ENCODE measurements around the gene PCDHGB3.
"Not testable (repeated sequence)": the region's sequence is repeated elsewhere in the genome, so short reads cannot be mapped to it uniquely, and the experiment has no call there.

Gene PCDHGB3

DNA sequence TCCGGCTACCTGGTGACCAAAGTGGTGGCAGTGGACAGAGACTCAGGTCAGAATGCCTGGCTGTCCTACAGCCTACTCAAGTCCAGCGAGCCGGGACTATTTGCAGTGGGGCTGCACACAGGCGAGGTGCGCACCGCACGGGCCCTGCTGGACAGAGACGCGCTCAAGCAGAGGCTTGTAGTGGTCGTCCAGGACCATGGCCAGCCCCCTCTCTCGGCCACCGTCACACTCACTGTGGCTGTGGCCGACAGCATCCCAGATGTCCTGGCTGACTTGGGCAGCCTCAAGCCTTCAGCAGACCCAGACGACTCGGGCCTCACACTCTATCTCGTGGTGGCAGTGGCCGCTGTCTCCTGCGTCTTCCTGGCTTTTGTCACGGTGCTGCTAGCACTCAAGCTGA, 13.1 kb upstream of the PCDHGB3 start:
- no peak for DNase-seq (ENCODE audit: low read depth in 2 of 2)

DNA sequence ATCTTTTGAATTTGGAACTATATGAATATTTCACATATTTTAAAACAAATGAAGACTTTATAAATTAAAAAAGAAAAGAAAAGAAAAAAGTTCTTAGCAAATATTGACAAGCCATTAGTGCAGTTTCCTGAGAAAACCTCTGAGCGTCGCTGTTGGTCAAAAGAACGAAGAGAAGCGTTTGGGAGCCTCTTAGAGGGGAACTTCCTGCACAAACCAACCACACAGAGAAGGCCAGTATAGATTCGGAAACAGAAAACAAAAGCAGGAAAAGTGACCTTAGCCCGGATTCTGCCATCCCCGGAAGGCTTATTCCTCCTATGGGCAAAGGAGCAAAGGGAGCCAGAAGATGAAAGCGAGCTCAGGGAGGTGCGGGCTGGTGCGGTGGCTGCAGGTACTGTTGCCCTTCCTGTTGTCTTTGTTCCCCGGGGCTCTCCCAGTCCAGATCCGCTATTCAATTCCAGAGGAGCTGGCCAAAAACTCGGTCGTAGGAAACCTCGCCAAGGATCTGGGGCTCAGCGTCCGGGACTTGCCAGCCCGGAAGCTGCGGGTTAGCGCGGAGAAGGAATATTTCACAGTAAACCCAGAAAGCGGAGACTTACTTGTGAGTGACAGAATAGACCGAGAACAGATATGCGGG, 10.1 kb upstream of the PCDHGB3 start, which contains the start of gene PCDHGB2:
Gene PCDHGB2 (plus strand): TSS at position 205 of the 637 bp plus-strand sequence. CDS start 142 bp downstream, at position 347.
- DNase-seq (ENCODE audit: low read depth in 2 of 2): no peak

DNA sequence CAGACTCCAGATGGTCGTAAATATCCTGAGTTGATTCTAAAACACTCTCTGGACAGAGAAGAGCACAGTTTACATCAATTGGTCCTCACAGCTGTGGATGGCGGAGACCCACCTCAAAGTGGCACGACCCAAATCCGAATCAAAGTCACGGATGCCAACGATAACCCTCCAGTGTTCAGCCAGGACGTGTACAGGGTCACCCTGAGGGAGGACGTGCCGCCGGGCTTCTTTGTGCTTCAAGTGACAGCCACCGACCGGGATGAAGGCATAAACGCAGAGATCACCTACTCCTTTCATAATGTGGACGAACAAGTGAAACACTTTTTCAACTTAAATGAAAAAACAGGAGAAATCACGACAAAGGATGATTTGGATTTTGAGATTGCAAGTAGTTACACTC, 9.4 kb upstream of the PCDHGB3 start:
- no peak for DNase-seq (ENCODE audit: low read depth in 2 of 2)

DNA sequence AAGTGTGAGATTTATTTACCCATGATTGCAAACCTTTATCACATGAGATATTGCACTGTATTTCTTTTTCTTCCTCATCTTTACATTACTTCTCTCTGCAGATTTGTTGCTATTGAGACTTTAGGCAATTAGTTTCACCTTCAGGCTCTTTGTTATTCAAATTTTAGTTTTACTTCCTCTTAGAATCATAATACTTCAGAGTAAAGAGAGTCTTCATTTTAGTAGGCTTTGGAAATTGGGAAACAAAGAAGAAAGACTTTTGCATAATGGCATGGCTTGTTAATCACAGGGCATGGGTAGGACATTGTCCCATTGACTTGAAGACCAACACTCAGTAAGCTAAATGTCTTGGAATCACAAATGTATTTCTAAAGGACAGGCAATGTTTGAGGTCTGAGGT, 7.3 kb upstream of the PCDHGB3 start:
- no peak for DNase-seq (ENCODE audit: low read depth in 2 of 2)

DNA sequence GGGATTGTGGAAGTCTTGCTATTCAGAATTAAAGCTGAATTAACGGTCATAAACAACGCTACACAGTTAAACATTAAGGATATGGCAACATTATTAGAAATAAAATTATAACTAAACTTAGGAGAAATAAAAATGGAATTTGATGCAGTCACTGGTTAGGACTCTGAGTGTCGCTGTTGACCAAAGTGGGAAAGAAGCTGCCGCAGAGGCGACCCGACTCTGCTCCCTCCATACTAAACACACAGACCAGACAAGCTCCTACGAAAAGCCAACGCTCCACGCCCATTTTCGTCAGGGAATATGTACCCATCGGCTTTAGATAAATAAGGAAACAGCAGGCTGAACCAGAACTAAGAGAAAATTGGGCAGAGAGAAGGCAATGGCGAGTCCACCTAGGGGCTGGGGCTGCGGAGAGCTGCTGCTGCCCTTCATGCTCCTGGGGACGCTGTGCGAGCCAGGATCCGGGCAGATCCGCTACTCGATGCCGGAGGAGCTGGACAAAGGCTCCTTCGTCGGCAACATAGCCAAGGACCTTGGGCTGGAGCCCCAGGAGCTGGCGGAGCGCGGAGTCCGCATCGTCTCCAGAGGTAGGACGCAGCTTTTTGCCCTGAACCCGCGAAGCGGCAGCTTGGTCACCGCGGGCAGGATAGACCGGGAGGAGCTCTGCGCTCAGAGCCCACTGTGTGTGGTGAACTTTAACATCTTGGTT, 5.9 kb upstream of the PCDHGB3 start, which contains the start of gene PCDHGA5:
Gene PCDHGA5 (plus strand): TSS at position 211 of the 709 bp plus-strand sequence. CDS start 169 bp downstream, at position 380.
- DNase-seq (ENCODE audit: low read depth in 2 of 2): no peak

DNA sequence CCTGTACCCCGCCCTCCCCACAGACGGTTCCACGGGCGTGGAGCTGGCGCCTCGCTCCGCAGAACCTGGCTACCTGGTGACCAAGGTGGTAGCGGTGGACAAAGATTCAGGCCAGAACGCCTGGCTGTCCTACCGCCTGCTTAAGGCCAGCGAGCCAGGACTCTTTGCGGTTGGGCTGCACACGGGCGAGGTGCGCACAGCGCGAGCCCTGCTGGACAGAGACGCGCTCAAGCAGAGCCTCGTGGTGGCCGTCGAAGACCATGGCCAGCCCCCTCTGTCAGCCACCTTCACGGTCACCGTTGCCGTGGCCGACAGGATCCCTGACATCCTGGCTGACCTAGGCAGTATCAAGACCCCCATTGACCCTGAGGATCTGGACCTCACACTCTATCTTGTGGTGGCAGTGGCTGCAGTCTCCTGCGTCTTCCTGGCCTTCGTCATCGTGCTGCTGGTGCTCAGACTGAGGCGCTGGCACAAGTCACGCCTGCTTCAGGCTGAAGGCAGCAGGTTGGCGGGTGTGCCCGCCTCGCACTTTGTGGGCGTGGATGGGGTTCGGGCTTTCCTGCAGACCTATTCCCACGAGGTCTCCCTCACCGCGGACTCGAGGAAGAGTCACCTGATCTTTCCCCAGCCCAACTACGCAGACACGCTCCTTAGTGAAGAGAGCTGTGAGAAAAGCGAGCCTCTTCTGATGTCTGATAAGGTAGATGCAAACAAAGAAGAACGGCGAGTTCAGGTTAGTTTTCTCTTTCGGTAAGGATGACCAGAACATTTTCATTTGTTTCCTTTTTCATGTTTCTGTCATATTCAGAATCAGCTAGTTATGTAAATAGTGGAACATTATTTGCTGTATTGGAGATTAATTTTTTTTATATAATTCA, 3.8 kb upstream of the PCDHGB3 start:
- DNase-seq (ENCODE audit: low read depth in 2 of 2): no peak

DNA sequence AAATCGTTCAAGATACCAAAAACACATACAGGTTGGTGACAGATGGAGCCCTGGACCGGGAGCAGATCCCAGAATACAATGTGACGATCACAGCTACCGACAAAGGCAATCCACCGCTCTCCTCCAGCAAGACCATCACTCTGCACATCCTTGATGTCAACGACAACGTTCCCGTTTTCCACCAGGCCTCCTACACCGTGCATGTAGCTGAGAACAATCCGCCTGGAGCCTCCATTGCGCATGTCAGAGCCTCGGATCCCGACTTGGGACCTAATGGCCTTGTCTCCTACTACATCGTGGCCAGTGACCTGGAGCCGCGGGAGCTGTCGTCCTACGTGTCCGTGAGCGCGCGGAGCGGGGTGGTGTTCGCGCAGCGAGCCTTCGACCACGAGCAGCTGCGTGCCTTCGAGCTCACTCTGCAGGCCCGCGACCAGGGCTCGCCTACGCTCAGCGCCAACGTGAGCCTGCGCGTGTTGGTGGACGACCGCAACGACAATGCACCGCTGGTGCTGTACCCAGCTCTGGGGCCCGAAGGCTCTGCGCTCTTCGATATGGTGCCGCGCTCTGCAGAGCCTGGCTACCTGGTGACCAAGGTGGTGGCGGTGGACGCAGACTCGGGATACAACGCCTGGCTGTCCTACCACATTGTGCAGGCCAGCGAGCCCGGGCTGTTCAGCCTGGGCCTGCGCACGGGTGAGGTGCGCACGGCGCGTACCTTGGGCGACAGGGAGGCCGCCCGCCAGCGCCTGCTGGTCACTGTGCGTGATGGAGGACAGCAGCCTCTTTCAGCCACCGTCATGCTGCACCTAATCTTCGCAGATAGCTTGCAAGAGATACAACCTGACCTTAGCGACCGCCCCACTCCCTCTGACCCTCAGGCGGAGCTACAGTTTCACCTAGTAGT, 1.8 kb downstream of the PCDHGB3 start:
- no peak for DNase-seq (ENCODE audit: low read depth in 2 of 2)

DNA sequence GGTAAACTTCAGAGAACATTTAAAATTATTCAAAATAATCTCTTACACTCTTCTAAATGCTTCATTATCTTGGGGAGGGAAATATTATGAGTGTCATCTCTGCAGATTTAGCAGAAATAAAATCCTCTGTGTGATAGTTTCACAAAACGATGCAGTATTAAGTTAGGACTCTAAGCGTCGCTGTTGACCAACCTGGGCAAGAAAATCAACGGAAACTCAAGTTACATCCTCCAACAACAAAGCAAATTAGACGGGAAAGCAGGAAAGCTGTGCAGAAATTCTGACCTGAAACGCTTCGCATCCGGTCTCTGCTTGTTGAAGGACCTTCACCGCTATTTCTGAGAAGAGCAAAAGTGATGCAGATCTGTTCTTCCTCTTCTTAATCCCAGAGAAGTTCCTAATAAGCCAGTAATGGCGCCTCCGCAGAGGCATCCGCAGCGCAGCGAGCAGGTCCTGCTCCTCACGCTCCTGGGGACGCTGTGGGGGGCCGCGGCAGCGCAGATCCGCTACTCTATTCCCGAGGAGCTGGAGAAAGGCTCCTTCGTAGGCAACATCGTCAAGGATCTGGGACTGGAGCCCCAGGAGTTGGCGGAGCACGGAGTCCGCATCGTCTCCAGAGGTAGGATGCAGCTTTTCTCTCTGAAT, 3.8 kb downstream of the PCDHGB3 start, which contains the start of gene PCDHGA6:
Gene PCDHGA6 (plus strand): TSS at position 219 of the 645 bp plus-strand sequence. CDS start 193 bp downstream, at position 412.
- no peak for DNase-seq (ENCODE audit: low read depth in 2 of 2)

DNA sequence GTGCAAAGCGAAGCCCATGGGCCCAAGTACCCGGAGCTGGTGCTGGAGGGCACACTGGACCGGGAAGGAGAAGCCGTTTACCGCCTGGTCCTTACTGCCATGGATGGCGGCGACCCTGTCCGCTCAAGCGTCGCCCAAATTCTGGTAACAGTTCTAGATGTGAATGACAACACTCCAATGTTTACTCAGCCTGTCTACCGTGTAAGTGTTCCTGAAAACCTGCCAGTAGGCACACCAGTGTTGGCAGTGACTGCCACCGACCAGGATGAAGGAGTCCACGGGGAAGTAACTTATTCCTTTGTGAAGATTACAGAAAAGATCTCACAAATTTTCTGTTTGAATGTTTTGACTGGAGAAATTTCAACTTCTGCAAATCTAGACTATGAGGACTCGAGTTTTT, 4.6 kb downstream of the PCDHGB3 start:
- no peak for DNase-seq (ENCODE audit: low read depth in 2 of 2)

DNA sequence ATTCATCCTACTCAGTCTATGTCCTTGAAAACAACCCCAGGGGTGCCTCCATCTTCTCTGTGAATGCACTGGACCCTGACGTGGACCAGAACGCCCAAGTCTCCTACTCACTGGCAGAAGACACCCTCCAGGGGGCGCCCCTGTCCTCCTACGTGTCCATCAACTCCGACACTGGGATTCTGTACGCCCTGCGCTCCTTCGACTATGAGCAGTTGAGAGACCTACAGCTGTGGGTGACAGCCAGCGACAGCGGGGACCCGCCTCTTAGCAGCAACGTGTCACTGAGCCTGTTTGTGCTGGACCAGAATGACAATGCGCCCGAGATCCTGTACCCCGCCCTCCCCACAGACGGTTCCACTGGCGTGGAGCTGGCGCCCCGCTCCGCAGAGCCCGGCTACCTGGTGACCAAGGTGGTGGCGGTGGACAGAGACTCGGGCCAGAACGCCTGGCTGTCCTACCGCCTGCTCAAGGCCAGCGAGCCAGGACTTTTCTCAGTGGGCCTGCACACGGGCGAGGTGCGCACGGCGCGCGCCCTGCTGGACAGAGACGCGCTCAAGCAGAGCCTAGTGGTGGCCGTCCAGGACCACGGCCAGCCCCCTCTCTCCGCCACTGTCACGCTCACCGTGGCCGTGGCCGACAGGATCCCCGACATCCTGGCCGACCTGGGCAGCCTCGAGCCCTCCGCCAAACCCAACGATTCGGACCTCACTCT, 5.6 kb downstream of the PCDHGB3 start:
- not testable (repeated sequence) for DNase-seq (ENCODE audit: low read depth in 2 of 2)

DNA sequence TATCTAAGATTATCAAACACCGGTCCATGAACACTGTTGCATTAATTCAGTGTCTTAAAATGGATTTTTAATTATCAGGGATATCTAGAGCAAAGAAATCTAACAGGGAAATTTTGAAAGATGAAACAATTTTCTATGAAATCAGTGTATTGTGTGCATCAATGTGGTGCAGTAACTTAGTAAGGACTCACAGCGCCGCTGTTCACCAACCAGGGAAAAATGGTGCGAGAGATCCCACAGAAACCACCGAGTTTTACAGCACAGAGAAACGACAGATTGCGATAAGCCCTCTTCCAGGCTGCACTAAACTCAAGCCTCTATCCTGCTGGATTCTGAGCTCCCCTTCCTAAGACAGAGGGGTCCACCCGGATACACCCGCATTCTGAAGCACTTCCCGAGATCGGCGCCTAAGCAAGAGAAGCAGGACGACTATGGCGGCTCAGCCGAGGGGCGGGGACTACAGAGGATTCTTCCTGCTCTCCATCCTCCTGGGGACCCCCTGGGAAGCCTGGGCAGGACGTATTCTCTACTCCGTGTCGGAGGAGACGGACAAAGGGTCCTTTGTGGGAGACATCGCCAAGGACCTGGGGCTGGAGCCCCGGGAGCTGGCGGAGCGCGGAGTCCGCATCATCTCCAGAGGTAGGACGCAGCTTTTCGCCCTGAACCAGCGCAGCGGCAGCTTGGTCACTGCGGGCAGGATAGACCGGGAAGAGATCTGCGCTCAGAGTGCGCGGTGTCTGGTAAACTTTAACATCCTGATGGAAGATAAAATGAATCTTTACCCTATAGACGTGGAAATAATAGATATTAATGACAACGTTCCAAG, 12.6 kb downstream of the PCDHGB3 start, which contains the start of gene PCDHGA7:
Gene PCDHGA7 (plus strand): TSS at position 274 of the 826 bp plus-strand sequence. CDS start 158 bp downstream, at position 432.
- DNase-seq (ENCODE audit: low read depth in 2 of 2): no peak

DNA sequence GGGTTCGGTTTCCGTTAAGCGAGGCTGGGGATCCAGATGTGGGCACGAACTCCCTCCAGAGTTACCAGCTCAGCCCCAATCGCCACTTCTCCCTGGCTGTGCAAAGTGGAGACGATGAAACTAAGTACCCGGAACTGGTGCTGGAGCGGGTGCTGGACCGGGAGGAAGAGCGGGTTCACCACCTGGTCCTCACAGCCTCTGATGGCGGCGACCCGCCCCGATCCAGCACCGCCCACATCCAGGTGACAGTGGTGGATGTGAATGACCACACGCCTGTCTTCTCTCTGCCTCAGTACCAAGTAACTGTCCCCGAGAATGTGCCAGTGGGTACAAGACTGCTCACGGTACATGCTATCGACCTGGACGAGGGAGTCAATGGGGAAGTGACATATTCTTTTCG, 13.3 kb downstream of the PCDHGB3 start:
- DNase-seq (ENCODE audit: low read depth in 2 of 2): no peak

DNA sequence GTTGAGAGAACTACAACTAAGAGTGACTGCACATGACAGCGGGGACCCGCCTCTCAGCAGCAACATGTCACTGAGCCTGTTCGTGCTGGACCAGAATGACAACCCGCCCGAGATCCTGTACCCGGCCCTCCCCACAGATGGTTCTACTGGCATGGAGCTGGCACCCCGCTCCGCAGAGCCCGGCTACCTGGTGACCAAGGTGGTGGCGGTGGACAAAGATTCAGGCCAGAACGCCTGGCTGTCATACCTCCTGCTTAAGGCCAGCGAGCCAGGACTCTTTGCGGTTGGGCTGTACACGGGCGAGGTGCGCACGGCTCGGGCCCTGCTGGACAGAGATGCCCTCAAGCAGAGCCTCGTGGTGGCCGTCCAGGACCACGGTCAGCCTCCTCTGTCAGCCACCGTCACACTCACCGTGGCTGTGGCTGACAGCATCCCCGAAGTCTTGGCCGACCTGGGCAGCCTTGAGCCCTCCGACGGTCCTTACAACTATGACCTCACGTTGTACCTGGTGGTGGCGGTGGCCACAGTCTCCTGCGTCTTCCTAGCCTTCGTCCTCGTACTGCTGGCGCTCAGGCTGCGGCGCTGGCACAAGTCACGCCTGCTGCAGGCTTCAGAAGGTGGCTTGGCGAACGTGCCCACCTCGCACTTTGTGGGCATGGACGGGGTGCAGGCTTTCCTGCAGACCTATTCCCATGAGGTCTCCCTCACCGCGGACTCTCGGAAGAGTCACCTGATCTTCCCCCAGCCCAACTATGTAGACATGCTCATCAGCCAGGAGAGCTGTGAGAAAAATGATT, 14.6 kb downstream of the PCDHGB3 start:
- DNase-seq (ENCODE audit: low read depth in 2 of 2): no peak

DNA sequence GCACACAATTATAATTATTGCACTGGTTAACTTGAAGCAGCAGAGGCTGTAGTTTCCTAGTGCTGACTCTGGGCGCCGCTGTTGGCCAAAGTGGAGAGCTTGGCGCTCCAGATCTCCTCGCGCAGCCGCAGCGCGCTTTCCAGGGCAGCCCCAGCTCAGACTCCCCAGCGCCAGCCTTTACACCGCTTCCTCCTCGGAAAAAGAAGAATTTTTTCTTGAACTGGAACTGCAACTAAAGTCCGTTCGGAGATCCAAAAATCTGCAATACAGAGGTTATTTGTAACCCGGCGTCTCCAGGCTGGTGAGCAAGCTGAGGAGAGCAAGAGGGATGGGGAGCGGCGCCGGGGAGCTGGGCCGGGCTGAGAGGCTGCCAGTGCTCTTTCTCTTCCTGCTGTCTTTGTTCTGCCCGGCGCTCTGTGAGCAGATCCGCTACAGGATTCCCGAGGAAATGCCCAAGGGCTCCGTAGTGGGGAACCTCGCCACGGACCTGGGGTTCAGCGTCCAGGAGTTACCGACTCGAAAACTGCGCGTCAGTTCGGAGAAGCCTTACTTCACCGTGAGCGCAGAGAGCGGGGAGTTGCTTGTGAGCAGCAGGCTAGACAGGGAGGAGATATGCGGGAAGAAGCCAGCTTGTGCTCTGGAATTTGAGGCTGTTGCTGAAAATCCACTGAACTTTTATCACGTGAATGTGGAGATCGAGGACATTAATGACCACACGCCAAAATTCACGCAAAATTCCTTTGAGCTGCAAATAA, 17.7 kb downstream of the PCDHGB3 start, which contains the start of gene PCDHGB4:
Gene PCDHGB4 (plus strand): TSS at position 142 of the 755 bp plus-strand sequence. CDS start 187 bp downstream, at position 329.
- DNase-seq (ENCODE audit: low read depth in 2 of 2): not testable (repeated sequence)

DNA sequence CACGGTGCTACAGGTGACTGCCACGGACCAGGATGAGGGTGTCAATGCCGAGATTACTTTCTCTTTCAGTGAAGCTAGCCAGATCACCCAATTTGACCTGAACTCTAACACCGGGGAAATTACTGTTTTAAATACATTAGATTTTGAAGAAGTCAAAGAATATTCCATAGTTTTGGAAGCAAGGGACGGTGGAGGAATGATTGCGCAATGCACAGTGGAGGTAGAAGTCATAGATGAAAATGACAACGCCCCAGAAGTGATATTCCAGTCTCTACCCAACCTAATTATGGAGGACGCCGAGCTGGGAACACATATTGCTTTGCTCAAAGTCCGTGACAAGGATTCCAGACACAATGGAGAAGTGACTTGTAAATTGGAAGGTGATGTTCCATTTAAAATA, 18.6 kb downstream of the PCDHGB3 start:
- no peak for DNase-seq (ENCODE audit: low read depth in 2 of 2)

DNA sequence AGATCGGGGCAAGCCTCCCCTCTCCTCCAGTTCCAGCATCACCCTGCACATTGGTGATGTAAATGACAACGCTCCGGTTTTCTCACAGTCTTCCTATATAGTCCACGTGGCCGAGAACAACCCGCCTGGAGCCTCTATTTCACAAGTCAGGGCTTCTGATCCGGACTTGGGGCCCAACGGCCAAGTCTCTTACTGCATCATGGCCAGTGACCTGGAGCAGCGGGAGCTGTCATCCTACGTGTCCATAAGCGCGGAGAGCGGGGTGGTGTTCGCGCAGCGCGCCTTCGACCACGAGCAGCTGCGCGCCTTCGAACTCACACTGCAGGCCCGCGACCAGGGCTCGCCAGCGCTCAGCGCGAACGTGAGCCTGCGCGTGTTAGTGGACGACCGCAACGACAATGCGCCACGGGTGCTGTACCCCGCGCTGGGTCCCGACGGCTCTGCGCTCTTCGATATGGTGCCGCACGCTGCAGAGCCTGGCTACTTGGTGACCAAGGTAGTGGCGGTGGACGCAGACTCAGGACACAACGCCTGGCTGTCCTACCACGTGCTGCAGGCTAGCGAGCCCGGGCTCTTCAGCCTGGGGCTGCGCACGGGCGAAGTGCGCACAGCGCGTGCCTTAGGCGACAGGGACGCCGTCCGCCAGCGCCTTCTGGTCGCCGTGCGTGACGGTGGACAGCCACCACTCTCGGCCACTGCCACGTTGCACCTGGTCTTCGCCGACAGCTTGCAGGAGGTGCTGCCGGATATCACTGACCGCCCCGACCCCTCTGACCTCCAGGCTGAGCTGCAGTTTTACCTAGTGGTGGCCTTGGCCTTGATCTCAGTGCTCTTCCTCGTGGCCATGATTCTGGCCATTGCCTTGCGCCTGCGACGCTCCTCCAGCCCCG, 19.4 kb downstream of the PCDHGB3 start:
- no peak for DNase-seq (ENCODE audit: low read depth in 2 of 2)
